DND-41 (cell line): ENCODE data around the gene HYAL4.

Experiments used
- ATAC-seq: fragments of 200-7000 bp; cut with Tn5 transposase; 3 replicates; pipeline ENCODE4 v1.9.1; 2021; ENCODE audit warnings: low read depth; ENCODE audit not compliant: insufficient read depth
- DNase-seq: peaks from one replicate; pipeline ENCODE4 v3.0.0-alpha.2; 2020
- H2AFZ ChIP-seq: 2 replicates; pipeline ENCODE4 v1.6.0; 2012; ENCODE audit warnings: low read depth, low read length
- H3K27ac ChIP-seq: 2 replicates; pipeline ENCODE4 v1.5.1; 2012; ENCODE audit warnings: low read length, inconsistent platforms
- H3K27me3 ChIP-seq: fragments of 200-600 bp; sonication (generic); 2 replicates; pipeline ENCODE4 v1.6.0; 2012; ENCODE audit warnings: low read length, mild to moderate bottlenecking, inconsistent platforms; ENCODE audit not compliant: insufficient read depth, poor library complexity
- H3K36me3 ChIP-seq: 2 replicates; pipeline ENCODE4 v1.5.1; 2012; ENCODE audit warnings: low read length, inconsistent platforms; ENCODE audit not compliant: insufficient read depth
- H3K4me1 ChIP-seq: 2 replicates; pipeline ENCODE4 v1.5.1; 2012; ENCODE audit warnings: mild to moderate bottlenecking, low read length; ENCODE audit not compliant: insufficient read depth
- H3K4me2 ChIP-seq: 2 replicates; pipeline ENCODE4 v1.6.0; 2012; ENCODE audit warnings: mild to moderate bottlenecking, moderate library complexity, low read length, inconsistent platforms; ENCODE audit not compliant: insufficient read depth
- H3K4me3 ChIP-seq, 2 experiments: fragments of 200-600 bp in 1 of 2; shearing (Covaris generic) in 1 of 2; 2 replicates each; pipeline ENCODE4 v1.5.1; 2012 to 2016; ENCODE audit warnings: inconsistent platforms in 2 of 2, low read length in 2 of 2, mild to moderate bottlenecking in 2 of 2, low read depth in 1 of 2, moderate library complexity in 1 of 2
- H3K79me2 ChIP-seq: 2 replicates; pipeline ENCODE4 v1.6.0; 2012; ENCODE audit warnings: low read length, inconsistent platforms; ENCODE audit not compliant: insufficient read depth
- H3K9ac ChIP-seq: 2 replicates; pipeline ENCODE4 v1.6.0; 2012; ENCODE audit warnings: low read depth, mild to moderate bottlenecking, inconsistent platforms, low read length, moderate library complexity
- H3K9me3 ChIP-seq: 2 replicates; pipeline ENCODE4 v1.5.1; 2012; ENCODE audit warnings: low read length, moderate library complexity, mild to moderate bottlenecking, inconsistent platforms; ENCODE audit not compliant: insufficient read depth, severe bottlenecking
- H4K20me1 ChIP-seq: 2 replicates; pipeline ENCODE4 v1.6.0; 2012; ENCODE audit warnings: low read length; ENCODE audit not compliant: insufficient read depth
- CTCF ChIP-seq: IDR thresholded peaks from 2 replicates; pipeline ENCODE4 v1.5.1; 2012; ENCODE audit warnings: borderline replicate concordance, low read length, moderate library complexity, mild to moderate bottlenecking; ENCODE audit not compliant: poor library complexity, severe bottlenecking; ENCODE audit errors: extremely low read depth
- EZH2 ChIP-seq: IDR thresholded peaks from 3 replicates; pipeline ENCODE4 v1.6.1; 2012; ENCODE audit warnings: borderline replicate concordance, low read depth, mild to moderate bottlenecking, moderate library complexity, low read length, inconsistent platforms; ENCODE audit not compliant: severe bottlenecking

HYAL4 gene

GRCh38 chr7:123901101-123901500 lies 56.1 kb downstream of the HYAL4 start:
- Histone ChIP-seq H2AFZ (no peak overlapping the region), H4K20me1 (no peaks in the 10 kb centered on the region), H3K27ac (no peak overlapping the region), H3K36me3 (no peaks in the 10 kb centered on the region), H3K79me2 (no peaks in the 10 kb centered on the region), H3K9me3 (no peaks in the 10 kb centered on the region), H3K4me2 (no peak overlapping the region), H3K4me1 (no peaks in the 10 kb centered on the region), H3K27me3 (no peaks in the 10 kb centered on the region), H3K4me3 (no peak overlapping the region), H3K9ac (no peak overlapping the region)
- no peak for DNase-seq
- TF ChIP-seq EZH2: no peak
- ATAC-seq: no peak

GRCh38 chr7:123905714-123906113 lies 60.7 kb downstream of the HYAL4 start:
- Histone ChIP-seq H3K36me3 (no peaks in the 10 kb centered on the region), H3K27me3 (no peaks in the 10 kb centered on the region), H3K4me3 (no peak overlapping the region), H4K20me1 (no peaks in the 10 kb centered on the region), H3K9me3 (no peaks in the 10 kb centered on the region), H3K9ac (no peak overlapping the region), H2AFZ (no peak overlapping the region), H3K79me2 (no peaks in the 10 kb centered on the region), H3K27ac (no peak overlapping the region), H3K4me1 (no peaks in the 10 kb centered on the region), H3K4me2 (no peak overlapping the region)
- ATAC-seq (no peak), DNase-seq (no peak)
- TF ChIP-seq EZH2: no peak
- no peak for TF ChIP-seq CTCF

GRCh38 chr7:123916240-123916724 lies 71.3 kb downstream of the HYAL4 start:
- H3K4me3 ChIP-seq: no peak overlapping the region
- no peaks in the 10 kb centered on the region for H3K27me3 ChIP-seq
- no peaks in the 10 kb centered on the region for H3K9me3 ChIP-seq
- no peak overlapping the region for H3K27ac ChIP-seq
- ATAC-seq: no peak
- no peaks in the 10 kb centered on the region for H4K20me1 ChIP-seq
- H3K9ac ChIP-seq: no peak overlapping the region
- no peak overlapping the region for H2AFZ ChIP-seq
- H3K79me2 ChIP-seq: no peaks in the 10 kb centered on the region
- no peaks in the 10 kb centered on the region for H3K4me1 ChIP-seq
- H3K4me2 ChIP-seq: no peak overlapping the region
- no peak for TF ChIP-seq CTCF
- no peak for DNase-seq
- no peaks in the 10 kb centered on the region for H3K36me3 ChIP-seq

- H3K4me1 ChIP-seq: no peaks in the 10 kb centered on the region
- H3K4me2 ChIP-seq: no peak overlapping the region
- TF ChIP-seq CTCF (no peak), EZH2 (no peak)
- no peaks in the 10 kb centered on the region for H3K27me3 ChIP-seq
- ATAC-seq (no peak), DNase-seq (no peak)
- no peak overlapping the region for H2AFZ ChIP-seq
- no peak overlapping the region for H3K9ac ChIP-seq
- no peaks in the 10 kb centered on the region for H3K79me2 ChIP-seq
- H3K36me3 ChIP-seq: no peaks in the 10 kb centered on the region
- no peaks in the 10 kb centered on the region for H3K9me3 ChIP-seq
- H3K27ac ChIP-seq: no peak overlapping the region
- no peak overlapping the region for H3K4me3 ChIP-seq
- no peaks in the 10 kb centered on the region for H4K20me1 ChIP-seq
These were observed 72.9 kb downstream of the HYAL4 start for GRCh38 chr7:123917878-123918277.
